Keratinocyte (primary cell): Measurements from ENCODE around the gene ST6GAL1. TPM values are rescaled to one million over a fixed set of nuclear protein-coding genes. Genes with fewer than 3 reads are reported as not detected.

Experiments
- DNase-seq: peaks from one replicate; pipeline ENCODE4 v3.0.0-alpha.2; 2011; ENCODE audit warnings: low read depth, missing footprints, low spot score
- FAIRE-seq: peaks from 2 replicates; lab custom pipeline; 2011; peaks lifted over from hg19 to GRCh38; lab: Jason Lieb, UNC
- H2AFZ ChIP-seq: 2 replicates; pipeline ENCODE4 v1.6.0; 2012; ENCODE audit warnings: low read length, control low read depth, inconsistent platforms; ENCODE audit not compliant: control insufficient read depth
- H3K27ac ChIP-seq: 2 replicates; pipeline ENCODE4 v1.5.1; 2011; ENCODE audit warnings: low read length; ENCODE audit not compliant: control insufficient read depth, insufficient read depth
- H3K27me3 ChIP-seq: 3 replicates; pipeline ENCODE4 v1.6.0; 2011; ENCODE audit warnings: low read length; ENCODE audit not compliant: control insufficient read depth, insufficient read depth; ENCODE audit errors: extremely low read depth
- H3K36me3 ChIP-seq, 2 experiments: 2 replicates in 1 of 2; 3 replicates in 1 of 2; pipeline ENCODE4 v1.5.1; 2011; ENCODE audit warnings: low read length in 2 of 2, mild to moderate bottlenecking in 1 of 2; ENCODE audit not compliant: control insufficient read depth in 2 of 2, insufficient read depth in 2 of 2; ENCODE audit errors: extremely low read depth in 1 of 2
- H3K4me1 ChIP-seq: 3 replicates; pipeline ENCODE4 v1.5.1; 2011; ENCODE audit warnings: low read length; ENCODE audit not compliant: control insufficient read depth, insufficient read depth; ENCODE audit errors: extremely low read depth
- H3K4me2 ChIP-seq: 3 replicates; pipeline ENCODE4 v1.6.0; 2011; ENCODE audit warnings: low read depth, low read length; ENCODE audit not compliant: control insufficient read depth, insufficient read depth; ENCODE audit errors: extremely low read depth
- H3K4me3 ChIP-seq, 3 experiments: fragments of 200-600 bp in 1 of 3; sonication (generic) in 1 of 3; 2 replicates in 2 of 3; 3 replicates in 1 of 3; pipeline ENCODE4 v1.5.1; 2011 to 2016; ENCODE audit warnings: low read length in 3 of 3, mild to moderate bottlenecking in 3 of 3, control low read depth in 2 of 3, inconsistent platforms in 1 of 3, low read depth in 1 of 3, mixed read lengths in 1 of 3, mixed run types in 1 of 3, moderate library complexity in 1 of 3; ENCODE audit not compliant: control insufficient read depth in 2 of 3, insufficient read depth in 2 of 3; ENCODE audit errors: extremely low read depth in 1 of 3
- H3K79me2 ChIP-seq: 2 replicates; pipeline ENCODE4 v1.6.0; 2012; ENCODE audit warnings: low read length; ENCODE audit not compliant: control insufficient read depth, insufficient read depth
- H3K9ac ChIP-seq: 3 replicates; pipeline ENCODE4 v1.6.0; 2011; ENCODE audit warnings: low read length; ENCODE audit not compliant: control insufficient read depth, insufficient read depth; ENCODE audit errors: extremely low read depth
- H3K9me1 ChIP-seq: 3 replicates; pipeline ENCODE4 v1.6.0; 2011; ENCODE audit warnings: low read length; ENCODE audit not compliant: control insufficient read depth, insufficient read depth; ENCODE audit errors: extremely low read depth
- H3K9me3 ChIP-seq: 2 replicates; pipeline ENCODE4 v1.5.1; 2012; ENCODE audit warnings: low read depth, low read length; ENCODE audit not compliant: control insufficient read depth
- H4K20me1 ChIP-seq: 3 replicates; pipeline ENCODE4 v1.6.0; 2011; ENCODE audit warnings: low read length; ENCODE audit not compliant: control insufficient read depth, insufficient read depth; ENCODE audit errors: extremely low read depth
- EZH2 ChIP-seq: IDR thresholded peaks from one replicate; pipeline ENCODE4 v1.6.1; 2012; ENCODE audit warnings: inconsistent platforms, mild to moderate bottlenecking, low read length, moderate library complexity
- dilution Hi-C: fragments of 300-500 bp; cut with MboI; formaldehyde crosslinking; loops from one replicate; pipeline ENCODE4 v1.7.0; 2020; ENCODE audit warnings: low sequenced_read_pairs; ENCODE audit not compliant: extremely low pct_ligation_motif_present
- polyA plus RNA-seq, 5 experiments: library from polyadenylated mRNA; depleted of rRNA in 3 of 5; stranded (reverse) in 3 of 5; stranded (forward) in 1 of 5; unstranded in 1 of 5; fragments of >200 nt; gene quantifications; 1 replicate in 1 of 5; 2 replicates in 3 of 5; 3 replicates in 1 of 5; pipeline versions ENCODE4 v1.2.1 to v1.2.3, GENCODE V29; 2011 to 2012; ENCODE audit warnings: missing spikeins in 2 of 5, low read depth in 1 of 5, low replicate concordance in 1 of 5
- TF ChIP-seq, protein P1 (sequence below), 3 experiments: IDR thresholded peaks in 1 of 3; conservative IDR thresholded peaks in 1 of 3; optimal IDR thresholded peaks in 1 of 3; 2 replicates in 2 of 3; 3 replicates in 1 of 3; pipeline versions ENCODE3 to v1.5.1; 2011; ENCODE audit warnings: low read length in 3 of 3, mild to moderate bottlenecking in 3 of 3, moderate library complexity in 2 of 3, control low read depth in 1 of 3, inconsistent platforms in 1 of 3; ENCODE audit not compliant: insufficient read depth in 2 of 3; ENCODE audit errors: extremely low read depth in 1 of 3

Gene ST6GAL1
- polyA plus RNA-seq, 1 donor (not counting 4 experiments of a cell fraction or from before 2014, with no cell fraction given): 7.5 TPM

DNA sequence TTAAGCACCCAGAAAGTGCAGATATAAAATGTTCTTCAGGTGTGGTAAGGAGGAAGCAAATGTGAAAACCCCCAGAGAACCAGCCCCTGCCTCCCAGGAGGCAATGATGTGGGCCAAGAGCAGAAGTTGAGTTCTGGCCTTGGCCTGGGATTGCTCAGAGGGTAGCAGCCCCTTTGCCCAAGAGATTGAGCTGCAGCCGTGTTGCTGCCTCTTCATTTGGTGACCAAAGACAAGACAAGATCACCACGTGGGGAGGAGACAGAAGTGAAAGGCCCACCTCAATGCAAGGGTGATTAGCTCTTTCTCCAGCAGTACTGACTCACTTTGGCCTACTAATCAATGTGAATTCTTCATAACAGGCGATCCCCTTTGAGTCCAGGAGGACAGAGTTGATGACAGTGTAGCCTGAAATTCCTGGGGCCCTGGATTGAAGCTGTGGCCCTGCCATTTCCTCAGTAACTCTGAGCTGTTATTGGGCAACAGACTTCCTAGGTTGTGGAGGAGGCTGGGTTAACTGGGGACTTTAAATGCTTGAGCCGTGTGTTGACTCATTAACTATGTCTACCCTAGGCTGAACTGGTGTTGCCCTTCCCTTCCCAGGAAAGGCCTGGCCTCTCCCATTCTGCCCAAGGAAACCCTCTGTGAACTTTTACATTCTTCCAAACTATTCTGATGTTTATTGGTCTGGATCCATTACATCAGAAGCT lies 86.5 kb downstream of the ST6GAL1 start:
- Histone ChIP-seq H3K9me3 (no peaks in the 10 kb centered on the region), H3K9me1 (no peaks in the 10 kb centered on the region), H3K27me3 (no peaks in the 10 kb centered on the region), H3K36me3 (no peaks in the 10 kb centered on the region), H3K27ac (no peak overlapping the region), H2AFZ (no peak overlapping the region), H3K9ac (no peak overlapping the region), H3K4me1 (no peaks in the 10 kb centered on the region), H3K79me2 (no peaks in the 10 kb centered on the region), H4K20me1 (no peaks in the 10 kb centered on the region), H3K4me2 (no peak overlapping the region), H3K4me3 (no peak overlapping the region)
- dilution Hi-C loops: no loop called here
- FAIRE-seq (no peak), DNase-seq (no peak)
- TF ChIP-seq, protein P1, sequence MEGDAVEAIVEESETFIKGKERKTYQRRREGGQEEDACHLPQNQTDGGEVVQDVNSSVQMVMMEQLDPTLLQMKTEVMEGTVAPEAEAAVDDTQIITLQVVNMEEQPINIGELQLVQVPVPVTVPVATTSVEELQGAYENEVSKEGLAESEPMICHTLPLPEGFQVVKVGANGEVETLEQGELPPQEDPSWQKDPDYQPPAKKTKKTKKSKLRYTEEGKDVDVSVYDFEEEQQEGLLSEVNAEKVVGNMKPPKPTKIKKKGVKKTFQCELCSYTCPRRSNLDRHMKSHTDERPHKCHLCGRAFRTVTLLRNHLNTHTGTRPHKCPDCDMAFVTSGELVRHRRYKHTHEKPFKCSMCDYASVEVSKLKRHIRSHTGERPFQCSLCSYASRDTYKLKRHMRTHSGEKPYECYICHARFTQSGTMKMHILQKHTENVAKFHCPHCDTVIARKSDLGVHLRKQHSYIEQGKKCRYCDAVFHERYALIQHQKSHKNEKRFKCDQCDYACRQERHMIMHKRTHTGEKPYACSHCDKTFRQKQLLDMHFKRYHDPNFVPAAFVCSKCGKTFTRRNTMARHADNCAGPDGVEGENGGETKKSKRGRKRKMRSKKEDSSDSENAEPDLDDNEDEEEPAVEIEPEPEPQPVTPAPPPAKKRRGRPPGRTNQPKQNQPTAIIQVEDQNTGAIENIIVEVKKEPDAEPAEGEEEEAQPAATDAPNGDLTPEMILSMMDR (optimal IDR thresholded peaks at IDR 0.05 in 1 of 3, IDR thresholded peaks at IDR 0.05 in 1 of 3, conservative IDR thresholded peaks at IDR 0.05 in 1 of 3; ENCODE audit: extremely low read depth in 1 of 3, insufficient read depth in 2 of 3, low read length in 3 of 3): no peak
- TF ChIP-seq EZH2: no peak

DNA sequence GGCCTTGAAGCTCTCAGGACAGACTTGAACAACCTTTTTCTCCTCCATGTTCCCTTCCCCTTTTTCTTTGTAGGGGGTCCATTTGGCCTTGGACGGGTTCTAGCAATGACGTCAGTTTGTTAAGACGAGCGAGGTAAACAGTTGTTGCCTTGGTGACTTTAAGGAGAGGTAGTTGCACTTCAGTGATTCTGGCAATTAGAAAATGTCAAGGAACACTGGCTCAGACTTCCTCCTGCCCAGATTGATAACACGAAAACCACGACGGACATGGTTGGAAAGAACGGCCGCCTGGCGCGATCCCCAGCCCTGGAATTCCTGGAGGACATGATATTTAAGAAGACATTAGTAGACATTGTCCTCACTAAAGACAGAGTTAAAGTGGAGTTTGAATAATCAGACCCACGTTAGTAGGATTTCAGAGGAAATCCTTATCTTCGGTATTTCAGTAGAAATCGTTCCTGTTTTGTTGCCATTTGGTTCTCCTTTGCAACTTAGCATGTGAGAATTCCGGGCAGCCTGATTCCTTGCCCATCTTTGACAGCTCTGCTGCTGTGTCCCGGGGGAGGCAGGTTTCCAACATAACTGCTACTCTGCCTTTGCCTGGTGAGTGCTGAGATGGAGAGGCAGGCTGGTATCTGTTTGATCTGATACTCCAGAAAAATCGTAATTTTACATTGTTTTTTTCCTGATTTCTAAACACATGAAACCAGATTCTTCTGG lies 87.3 kb downstream of the ST6GAL1 start:
- Histone ChIP-seq H2AFZ (no peak overlapping the region), H3K4me2 (no peak overlapping the region), H3K9ac (no peak overlapping the region), H3K79me2 (no peaks in the 10 kb centered on the region), H4K20me1 (no peaks in the 10 kb centered on the region), H3K4me3 (no peak overlapping the region), H3K9me1 (no peaks in the 10 kb centered on the region), H3K9me3 (no peaks in the 10 kb centered on the region), H3K27ac (no peak overlapping the region), H3K4me1 (no peaks in the 10 kb centered on the region), H3K27me3 (no peaks in the 10 kb centered on the region), H3K36me3 (no peaks in the 10 kb centered on the region)
- no peak for TF ChIP-seq EZH2
- TF ChIP-seq, protein P1 (optimal IDR thresholded peaks at IDR 0.05 in 1 of 3, IDR thresholded peaks at IDR 0.05 in 1 of 3, conservative IDR thresholded peaks at IDR 0.05 in 1 of 3; ENCODE audit: extremely low read depth in 1 of 3, insufficient read depth in 2 of 3, low read length in 3 of 3): no peak
- DNase-seq (no peak), FAIRE-seq (no peak)
- dilution Hi-C loops: no loop called here
